GM19043 (cell line): Measurements from ENCODE around the gene PRIMPOL.
"Not testable (repeated sequence)": the region's sequence is repeated elsewhere in the genome, so short reads cannot be mapped to it uniquely, and the experiment has no call there.

Source experiments
- ATAC-seq: cut with Tn5 transposase; IDR thresholded peaks from one replicate; pipeline ENCODE4 v1.9.1; 2021; ENCODE audit warnings: low read depth; ENCODE audit not compliant: unreplicated experiment

PRIMPOL gene, protein sequence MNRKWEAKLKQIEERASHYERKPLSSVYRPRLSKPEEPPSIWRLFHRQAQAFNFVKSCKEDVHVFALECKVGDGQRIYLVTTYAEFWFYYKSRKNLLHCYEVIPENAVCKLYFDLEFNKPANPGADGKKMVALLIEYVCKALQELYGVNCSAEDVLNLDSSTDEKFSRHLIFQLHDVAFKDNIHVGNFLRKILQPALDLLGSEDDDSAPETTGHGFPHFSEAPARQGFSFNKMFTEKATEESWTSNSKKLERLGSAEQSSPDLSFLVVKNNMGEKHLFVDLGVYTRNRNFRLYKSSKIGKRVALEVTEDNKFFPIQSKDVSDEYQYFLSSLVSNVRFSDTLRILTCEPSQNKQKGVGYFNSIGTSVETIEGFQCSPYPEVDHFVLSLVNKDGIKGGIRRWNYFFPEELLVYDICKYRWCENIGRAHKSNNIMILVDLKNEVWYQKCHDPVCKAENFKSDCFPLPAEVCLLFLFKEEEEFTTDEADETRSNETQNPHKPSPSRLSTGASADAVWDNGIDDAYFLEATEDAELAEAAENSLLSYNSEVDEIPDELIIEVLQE

DNA sequence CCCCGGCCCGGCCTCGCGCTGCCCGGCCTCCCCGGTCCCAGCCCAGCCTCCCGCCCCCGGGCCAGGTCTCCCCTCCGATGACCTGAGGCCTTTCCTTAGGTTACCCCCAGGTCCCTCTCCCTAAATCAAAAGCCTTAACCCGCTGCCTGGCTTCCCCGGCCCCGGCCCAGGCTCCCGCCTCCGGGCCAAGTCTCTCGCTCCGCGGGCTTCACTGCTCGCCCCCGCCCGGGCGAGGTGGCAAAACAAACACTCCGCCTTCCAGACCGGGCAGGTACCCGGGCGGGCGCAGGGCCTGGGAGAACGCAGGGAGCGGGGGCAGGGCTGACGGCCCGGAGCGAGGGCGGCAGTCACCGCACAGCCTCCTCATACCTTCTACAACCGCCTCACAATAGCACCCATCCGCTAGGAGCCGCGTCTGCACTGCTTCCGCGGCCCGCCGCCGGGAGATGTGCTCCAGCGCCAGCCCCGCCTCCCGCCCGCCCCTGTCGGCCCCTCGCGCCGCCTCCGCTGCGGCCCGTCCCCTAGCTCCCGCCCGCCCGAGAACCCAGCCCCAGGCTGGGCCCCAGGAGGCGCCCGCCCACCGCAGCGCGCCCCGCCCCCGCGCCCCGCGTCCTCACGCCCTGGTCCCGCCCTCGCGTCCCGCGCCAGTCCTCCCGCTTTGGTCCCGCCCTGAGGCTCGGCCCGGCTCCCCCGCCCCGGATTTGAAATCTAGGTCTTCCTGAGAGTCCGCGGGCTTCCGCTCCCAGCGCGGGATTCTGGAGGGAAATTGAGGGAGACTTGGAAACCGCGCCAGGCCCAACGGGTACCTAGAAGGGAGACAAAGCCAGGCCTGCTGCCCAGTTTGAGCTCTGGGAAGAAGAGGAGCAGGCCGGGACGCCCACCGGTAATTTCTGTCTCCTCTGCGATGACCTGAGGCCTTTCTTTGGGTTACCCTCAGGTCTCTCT lies at the start of gene PRIMPOL, which contains the start of gene CASP3:
PRIMPOL (plus strand) TSS at position 713 of the 945 bp plus-strand sequence. CDS start 7,403 bp downstream, outside the sequence.
CASP3 (minus strand) TSS at position 422 of the 945 bp plus-strand sequence. CDS start 10,994 bp downstream, outside the sequence.
- ATAC-seq: peak; percentile 72

DNA sequence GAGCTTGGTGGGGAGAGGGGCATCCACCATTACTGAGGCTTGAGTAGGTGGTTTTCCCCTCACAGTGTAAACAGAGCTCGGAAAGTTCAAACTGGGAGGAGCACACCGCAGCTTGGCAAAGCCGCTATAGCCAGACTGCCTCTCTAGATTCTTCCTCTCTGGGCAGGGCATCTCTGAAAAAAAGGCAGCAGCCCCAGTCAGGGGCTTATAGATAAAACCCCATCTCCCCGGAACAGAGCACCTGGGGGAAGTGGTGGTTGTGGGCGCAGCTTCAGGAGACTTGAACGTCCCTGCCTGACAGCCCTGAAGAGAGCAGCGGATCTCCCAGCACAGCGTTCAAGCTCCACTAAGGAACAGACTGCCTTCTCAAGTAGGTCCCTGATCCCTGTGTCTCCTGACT lies 48.6 kb upstream of the PRIMPOL start:
- not testable (repeated sequence) for ATAC-seq

DNA sequence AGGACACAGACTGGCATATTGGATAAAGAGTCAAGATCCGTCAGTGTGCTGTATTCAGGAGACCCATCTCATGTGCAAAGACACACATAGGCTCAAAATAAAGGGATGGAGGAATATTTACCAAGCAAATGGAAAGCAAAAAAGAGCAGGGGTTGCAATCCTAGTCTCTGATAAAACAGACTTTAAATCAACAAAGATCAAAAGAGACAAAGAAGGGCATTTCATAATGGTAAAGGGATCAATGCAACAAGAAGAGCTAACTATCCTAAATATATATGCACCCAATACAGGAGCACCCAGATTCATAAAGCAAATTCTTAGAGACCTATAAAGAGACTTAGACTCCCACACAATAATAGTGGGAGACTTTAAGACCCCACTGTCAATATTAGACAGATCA lies 46.7 kb upstream of the PRIMPOL start:
- not testable (repeated sequence) for ATAC-seq

DNA sequence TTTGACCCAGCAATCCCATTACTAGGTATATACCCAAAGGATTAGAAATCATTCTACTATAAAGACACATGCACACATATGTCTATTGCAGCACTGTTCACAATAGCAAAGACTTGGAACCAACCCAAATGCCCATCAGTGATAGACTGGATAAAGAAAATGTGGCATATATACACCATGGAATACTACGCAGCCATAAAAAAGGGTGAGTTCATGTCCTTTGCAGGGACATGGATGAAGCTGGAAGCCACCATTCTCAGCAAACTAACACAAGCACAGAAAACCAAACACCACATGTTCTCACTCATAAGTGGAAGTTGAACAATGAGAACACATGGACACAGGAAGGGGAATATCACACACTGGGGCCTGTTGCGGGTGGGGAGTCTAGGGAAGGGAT lies 42.1 kb upstream of the PRIMPOL start:
- not testable (repeated sequence) for ATAC-seq

DNA sequence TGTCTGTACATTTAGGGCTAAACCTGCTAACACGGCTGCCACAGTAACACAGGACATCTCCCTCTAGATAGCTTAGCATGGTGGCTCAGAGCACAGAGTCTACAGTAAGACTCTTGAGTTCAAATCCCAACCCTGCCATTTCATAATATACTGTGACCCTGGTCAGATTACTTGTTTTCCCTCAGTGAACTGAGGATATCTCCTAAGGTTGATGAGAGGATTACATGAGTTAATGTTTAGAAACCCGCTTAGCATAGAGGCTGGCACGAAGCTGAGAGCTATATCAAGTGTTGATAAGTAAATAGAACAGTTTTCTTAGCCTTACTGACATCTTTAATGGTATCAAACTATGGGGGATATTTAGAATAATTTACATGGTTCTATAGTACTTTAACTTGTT lies 37.5 kb upstream of the PRIMPOL start:
- no peak for ATAC-seq

DNA sequence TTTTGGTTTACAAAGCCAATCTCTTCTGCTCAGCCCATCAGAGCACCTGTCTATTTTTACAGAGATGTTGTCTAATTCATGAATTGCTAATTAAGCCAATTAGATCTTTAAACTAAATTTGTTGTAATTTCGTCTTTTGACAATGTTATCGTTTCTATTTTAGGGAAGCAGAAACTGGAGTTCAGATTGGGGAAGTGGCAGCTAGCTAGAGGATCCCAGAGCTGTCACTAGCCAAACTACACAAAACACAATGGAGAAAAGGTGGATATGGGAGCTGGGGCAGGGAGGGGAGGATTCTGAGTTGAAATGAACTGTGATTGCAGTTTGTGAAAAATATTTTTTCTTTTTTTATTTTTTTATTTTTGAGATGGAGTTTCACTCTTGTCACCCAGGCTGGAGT lies 36.1 kb upstream of the PRIMPOL start:
- ATAC-seq: no peak

DNA sequence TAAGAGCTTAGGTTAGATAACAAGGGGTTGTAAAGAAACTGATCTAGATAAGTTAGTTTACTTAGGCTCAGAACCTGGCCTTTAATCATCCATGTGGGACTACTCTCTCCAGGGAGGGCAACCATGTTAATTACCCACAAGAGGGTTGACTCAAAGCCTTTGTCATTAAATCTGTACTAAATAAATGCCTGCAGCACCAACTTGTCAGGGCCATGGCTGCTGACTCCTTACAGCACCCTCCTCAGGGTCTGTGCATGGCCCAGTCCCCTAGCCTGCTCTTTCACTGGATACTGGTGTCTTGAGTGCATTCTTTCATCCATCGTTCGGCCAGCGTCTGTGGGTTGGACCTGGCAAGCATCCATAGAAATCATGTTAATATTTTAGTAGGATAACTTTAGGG lies 35.0 kb upstream of the PRIMPOL start:
- ATAC-seq: no peak

DNA sequence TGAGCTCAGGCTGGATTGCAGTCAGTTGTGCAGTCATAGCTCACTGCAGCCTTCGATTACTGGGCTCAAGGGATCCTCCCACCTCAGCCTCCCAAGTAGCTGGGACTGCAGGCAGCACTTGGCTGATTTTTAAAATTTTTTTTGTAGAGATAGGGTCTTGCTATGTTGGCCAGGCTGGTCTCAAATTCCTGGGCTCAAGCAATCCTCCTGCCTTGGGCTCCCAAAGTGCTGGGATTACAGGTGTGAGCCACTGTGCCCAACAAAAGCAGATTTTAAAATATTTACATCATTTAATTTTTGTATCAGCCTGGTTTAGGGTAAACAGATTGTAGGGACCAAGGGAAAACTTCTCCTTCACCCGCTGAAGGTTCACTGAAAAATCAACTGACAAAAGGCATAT lies 33.4 kb upstream of the PRIMPOL start:
- ATAC-seq: not testable (repeated sequence)

DNA sequence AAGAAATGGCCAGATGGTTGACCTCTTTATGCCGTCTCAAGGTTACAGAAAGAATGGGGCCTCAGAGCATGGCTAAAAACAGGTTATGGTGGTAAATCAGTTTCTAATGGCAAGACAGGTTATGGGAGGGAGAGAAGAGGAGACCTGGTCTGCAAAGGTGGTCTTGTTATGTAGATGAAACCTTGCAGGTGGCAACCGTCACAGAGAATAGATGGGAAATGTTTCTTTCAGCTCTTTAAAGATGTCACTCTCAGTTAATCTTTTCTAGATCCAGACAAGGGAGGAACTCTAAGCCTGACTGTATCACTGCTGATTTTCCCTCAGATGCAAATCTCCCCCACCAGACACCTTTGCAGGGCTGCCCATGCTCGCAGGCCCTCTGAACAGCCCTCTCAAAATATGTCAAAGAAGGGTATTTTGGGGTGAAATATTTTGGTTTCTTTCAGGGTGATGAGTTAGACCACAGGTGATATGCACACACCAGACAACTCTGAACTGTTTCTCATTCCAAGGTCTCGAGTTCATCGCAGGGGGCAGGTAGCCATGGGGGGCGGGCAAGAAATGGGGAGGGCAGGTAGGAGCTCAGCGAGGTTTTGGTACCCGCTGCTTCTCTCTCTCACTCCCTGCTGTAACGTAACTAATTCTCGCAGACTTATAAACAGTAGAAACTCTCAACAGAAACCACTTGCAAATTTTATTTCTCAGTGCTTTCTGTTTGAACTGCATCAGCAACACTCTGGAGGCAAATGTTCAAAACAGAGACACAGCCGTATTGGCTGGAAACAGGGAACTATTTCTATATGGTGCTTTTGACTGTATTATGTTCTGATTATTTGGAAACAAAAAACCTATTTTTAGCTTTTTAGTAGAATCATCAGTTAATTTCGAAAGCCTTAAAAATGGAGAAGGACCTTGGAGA lies 32.6 kb upstream of the PRIMPOL start:
- ATAC-seq: peak; percentile 80

DNA sequence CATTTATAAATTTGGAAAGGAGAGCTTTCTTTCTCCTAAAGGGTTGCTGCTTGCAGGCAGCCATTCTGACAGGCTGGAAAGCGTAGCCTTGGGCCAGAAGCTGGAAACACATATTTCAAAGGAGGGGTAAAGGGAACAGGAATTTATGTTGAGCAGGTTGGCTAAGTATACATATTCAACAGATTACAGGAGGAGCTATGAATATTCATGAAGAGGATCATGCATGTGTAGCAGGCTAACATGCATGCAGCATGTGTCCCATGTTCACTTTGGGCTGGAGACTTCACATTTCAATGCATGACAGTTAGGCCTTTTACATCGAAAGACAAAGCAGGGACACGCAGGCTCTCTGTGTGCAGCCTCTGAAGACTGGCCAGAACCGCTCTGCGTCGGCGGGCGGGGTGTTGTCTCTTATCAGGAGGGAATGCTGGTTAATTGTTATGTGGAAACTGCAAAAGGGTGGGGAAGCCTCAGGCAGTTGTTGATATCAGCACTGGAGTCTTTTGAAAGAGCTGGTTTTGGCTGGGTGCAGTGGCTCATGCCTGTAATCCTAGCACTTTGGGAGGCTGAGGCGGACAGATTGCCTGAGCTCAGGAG lies 31.8 kb upstream of the PRIMPOL start:
- no peak for ATAC-seq

DNA sequence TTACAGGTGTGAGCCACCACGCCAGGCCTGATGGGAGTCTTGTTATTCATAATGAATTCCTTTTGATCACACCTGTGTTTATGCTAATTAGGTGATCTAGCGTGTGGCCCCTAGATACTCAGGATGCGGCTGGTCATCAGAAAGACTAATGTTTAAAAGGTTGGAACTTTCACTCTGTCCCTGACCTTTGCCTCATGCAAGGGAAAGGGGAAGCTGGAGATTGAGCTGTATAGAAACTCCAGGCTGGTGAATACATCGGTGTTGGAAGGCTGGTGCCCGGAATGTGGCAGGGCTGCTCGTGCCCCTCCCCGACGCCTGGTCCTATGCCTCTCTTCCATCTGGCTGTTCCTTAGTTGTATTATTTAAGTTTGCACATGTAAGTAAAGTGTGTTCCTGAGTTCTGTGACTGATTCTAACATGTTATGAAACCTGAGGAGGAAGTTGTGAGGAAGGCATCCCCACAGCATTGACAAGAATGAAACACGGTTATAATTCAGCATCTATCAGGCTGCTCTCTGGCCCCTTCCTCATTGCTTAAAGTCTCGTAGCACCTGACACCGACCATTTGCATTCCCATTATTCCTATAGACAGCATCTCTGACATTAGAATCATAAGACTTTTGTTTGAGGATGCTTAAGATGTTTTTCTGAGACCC lies 29.2 kb upstream of the PRIMPOL start:
- no peak for ATAC-seq

DNA sequence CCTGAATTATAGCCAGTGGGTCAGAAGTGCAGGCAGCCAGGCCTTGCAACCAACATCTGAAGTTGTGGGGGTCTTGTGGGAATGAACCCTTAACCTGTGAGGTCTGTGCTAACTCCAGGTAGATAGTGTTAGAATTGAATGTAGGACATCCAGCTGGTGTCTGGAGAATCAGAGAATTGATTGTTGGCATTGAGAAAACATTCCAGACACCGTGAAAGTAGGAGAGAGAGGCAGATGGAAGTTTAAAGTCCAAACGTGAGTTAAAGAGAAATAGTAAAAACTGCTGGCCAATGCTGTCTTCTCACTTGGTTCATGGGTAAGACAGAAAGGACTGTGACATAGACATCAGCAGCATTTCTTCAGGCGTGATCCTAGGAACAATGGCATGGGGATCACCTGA lies 28.0 kb upstream of the PRIMPOL start:
- no peak for ATAC-seq

DNA sequence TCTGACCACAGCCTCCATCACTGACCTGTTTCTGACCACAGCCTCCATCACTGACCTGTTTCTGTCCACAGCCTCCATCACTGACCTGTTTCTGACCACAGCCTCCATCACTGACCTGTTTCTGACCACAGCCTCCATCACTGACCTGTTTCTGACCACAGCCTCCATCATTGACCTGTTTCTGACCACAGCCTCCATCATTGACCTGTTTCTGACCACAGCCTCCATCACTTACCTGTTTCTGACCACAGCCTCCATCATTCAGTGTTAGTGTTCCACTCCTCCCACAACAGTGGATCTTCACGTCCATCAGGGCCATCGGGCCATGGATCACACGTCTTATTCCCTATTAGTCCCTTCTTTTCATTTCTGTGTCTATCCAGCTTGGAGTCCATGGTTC lies 25.0 kb upstream of the PRIMPOL start:
- not testable (repeated sequence) for ATAC-seq

DNA sequence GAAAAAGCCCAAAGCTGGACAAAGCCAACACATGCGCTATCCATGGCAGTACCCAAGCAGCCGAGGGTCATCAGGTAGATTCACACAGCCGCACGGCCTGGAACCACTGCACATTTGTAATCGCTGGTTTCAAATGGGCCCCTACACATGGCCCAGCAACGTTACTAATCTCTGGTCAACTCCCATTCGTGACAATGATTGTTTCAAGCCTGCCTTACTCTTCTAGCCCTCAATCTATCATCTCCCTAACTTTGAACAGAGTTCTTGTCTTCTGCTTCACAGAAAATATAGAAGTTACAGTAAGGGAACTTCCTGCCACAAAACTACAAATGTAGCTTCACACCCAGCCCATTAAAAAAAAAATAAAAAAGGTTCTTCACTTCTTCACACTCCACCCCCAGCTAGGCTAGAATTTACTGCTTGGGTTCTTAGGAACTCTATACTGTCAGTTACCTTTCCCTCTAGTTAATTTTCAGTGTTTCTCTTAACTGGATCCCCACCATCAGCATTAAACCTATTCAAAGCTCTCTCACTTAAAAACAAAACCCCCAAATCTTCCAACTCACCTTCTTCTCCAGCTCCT lies 24.5 kb upstream of the PRIMPOL start:
- no peak for ATAC-seq

DNA sequence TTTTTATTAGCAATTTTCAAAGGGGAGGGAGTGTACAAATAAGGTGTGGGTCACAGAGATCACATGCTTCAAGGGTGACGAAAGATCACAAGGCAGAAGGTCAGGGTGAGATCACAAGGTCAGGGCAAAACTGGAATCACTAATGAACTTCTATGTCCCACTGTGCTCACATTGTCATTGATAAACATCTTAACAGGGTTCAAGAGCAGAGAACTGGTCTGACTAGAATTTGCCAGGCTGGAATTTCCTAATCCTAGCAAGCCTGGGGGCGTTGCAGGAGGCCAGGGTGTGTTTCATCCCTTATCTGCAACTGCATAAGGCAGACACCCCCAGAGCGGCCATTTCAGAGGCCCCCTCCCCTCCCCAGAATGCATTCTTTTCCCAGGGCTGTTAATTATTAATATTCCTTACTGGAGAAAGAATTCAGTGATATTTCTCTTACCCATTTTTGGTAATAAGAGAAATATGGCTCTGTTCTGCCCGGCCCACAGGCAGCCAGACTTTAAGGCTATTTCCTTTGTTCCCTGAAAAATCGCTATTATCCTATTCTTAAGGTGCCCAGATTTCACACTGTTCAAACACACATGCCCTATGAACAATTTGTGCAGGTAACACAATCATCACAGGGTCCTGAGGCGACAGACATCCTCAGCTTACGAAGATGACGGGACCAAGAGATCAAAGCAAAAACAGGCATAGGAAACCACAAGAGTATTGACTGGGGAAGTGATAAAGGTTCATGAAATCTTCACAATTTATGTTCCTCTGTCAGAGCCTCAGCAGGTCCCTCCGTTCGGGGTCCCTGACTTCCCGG lies 23.5 kb upstream of the PRIMPOL start:
- ATAC-seq: not testable (repeated sequence)

DNA sequence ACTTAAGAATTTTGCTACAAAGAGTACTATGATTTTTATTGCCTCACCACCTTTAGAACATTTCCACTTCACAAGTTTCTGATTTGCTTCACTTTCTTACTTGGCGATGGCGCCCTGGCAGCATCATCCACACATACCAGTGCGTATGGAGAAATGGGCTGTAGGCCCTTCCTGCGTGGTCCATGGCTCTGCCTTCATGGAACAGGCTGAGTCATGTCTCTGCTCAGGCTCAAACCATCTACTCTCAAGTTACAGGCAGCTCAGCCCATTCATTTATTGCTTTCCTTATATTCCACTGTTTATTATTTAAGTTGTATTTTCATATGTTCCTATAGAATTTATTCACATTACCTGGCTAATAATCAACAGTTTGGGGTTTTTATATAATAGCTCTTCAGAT lies 21.4 kb upstream of the PRIMPOL start:
- no peak for ATAC-seq

DNA sequence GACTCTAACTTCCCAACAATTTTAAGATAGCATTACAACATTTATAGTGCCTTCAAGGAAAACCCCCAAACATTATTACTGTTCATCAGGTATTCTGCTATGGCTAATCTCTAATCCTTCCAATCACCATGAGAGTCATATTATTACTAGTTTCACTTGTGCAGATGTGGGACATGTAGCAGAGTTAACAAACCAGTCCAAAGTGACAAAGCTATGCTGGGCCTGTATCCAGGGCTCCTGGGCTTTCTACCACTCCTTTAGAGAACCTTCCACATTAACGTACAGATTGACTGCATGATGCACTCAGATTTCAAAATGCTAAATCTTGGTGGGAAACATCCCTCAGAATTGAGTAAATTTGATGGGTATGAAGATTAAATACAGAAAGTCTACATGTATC lies 16.7 kb upstream of the PRIMPOL start:
- ATAC-seq: no peak

DNA sequence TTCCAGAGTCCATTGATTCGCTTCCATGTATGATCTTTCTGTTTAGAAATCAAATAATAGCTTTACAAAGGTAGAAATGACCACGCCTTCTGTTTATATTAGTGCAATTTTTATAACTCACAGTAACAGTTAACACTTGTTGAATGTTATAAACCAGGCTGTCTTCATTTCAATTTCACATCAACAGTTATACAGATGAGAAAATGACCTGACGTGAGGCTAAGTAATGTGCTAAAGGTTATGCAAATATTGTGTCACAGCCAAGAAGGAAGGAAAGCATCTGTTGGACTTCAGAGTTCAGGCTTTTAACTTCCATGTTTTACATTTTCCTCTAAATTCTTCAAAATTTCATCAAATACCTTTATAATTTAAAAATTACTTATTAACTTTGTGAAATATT lies 14.2 kb upstream of the PRIMPOL start:
- no peak for ATAC-seq
